A549 (cell line): Measurements from ENCODE around the gene ADA.

Experiments used
- CEBPB ChIP-seq, 2 experiments: fragments of >200 bp in 1 of 2; sonication (Bioruptor Twin) in 1 of 2; formaldehyde crosslinking in 1 of 2; IDR thresholded peaks; 2 replicates each; pipeline ENCODE4 v1.6.1; 2012 to 2016
- CHD4 ChIP-seq: fragments of 200-600 bp; sonication (generic); IDR thresholded peaks from 2 replicates; pipeline ENCODE4 v1.6.1; 2016; ENCODE audit warnings: antibody characterized with exemption, mild to moderate bottlenecking, borderline replicate concordance
- CTCF ChIP-seq: fragments of >200 bp; sonication (Bioruptor Twin); formaldehyde crosslinking; IDR thresholded peaks from 3 replicates; pipeline ENCODE4 v1.5.1; 2016
- EP300 ChIP-seq, 2 experiments: fragments of >200 bp; sonication (Bioruptor Twin); formaldehyde crosslinking; IDR thresholded peaks; 2 replicates in 1 of 2; 3 replicates in 1 of 2; pipeline ENCODE4 v1.6.1; 2016 to 2017
- POLR2A ChIP-seq: IDR thresholded peaks from 2 replicates; pipeline ENCODE4 v1.6.1; 2012; ENCODE audit warnings: mild to moderate bottlenecking, low read length
- RAD21 ChIP-seq, 2 experiments: fragments of >200 bp in 1 of 2; sonication (Bioruptor Twin) in 1 of 2; formaldehyde crosslinking in 1 of 2; IDR thresholded peaks in 1 of 2; conservative IDR thresholded peaks in 1 of 2; 2 replicates in 1 of 2; 3 replicates in 1 of 2; pipeline ENCODE4 v1.6.1; 2012 to 2018; ENCODE audit warnings: inconsistent platforms in 1 of 2
- RCOR1 ChIP-seq: fragments of 150-350 bp; IDR thresholded peaks from 2 replicates; pipeline ENCODE4 v1.6.1; 2014; ENCODE audit warnings: antibody characterized with exemption, low read length, low read depth
- RFX5 ChIP-seq: fragments of 450-650 bp; IDR thresholded peaks from 2 replicates; pipeline ENCODE4 v1.7.1; 2014; ENCODE audit warnings: antibody characterized with exemption, mild to moderate bottlenecking, moderate library complexity
- USF2 ChIP-seq: fragments of 450-650 bp; IDR thresholded peaks from 2 replicates; pipeline ENCODE4 v1.6.1; 2014; ENCODE audit warnings: antibody characterized with exemption

DNA sequence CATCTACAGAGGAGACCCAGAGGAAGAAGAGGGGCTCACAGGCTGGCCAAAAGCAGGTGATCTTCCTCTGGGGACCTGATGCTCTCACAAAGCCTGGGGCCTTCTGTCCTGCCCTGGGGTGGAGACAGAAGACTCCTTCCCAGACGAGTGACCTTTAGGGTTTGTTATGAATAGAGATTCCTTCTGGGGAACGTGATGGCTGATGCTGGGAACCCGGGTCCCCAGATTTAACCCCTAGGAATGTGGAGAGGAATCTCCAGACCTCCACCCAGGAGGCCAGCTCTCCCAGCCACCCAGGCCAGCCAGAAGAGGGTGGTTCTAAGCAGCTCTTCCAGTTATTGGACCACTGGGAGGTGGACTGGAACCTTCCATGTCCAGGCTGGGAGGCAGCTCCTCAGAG is 46.9 kb upstream of the ADA start:
- TF ChIP-seq CTCF = no peak
- no peak for TF ChIP-seq RCOR1
- TF ChIP-seq CHD4 = no peak
- TF ChIP-seq POLR2A = no peak
- TF ChIP-seq CEBPB (IDR thresholded peaks at IDR 0.05) = no peak
- TF ChIP-seq RAD21 (conservative IDR thresholded peaks at IDR 0.05 in 1 of 2, IDR thresholded peaks at IDR 0.05 in 1 of 2) = no peak
- no peak for TF ChIP-seq RFX5
- no peak for TF ChIP-seq USF2
- no peak for TF ChIP-seq EP300 (IDR thresholded peaks at IDR 0.05)
